ENCODE results near the gene ACOXL.

ACOXL gene

DNA sequence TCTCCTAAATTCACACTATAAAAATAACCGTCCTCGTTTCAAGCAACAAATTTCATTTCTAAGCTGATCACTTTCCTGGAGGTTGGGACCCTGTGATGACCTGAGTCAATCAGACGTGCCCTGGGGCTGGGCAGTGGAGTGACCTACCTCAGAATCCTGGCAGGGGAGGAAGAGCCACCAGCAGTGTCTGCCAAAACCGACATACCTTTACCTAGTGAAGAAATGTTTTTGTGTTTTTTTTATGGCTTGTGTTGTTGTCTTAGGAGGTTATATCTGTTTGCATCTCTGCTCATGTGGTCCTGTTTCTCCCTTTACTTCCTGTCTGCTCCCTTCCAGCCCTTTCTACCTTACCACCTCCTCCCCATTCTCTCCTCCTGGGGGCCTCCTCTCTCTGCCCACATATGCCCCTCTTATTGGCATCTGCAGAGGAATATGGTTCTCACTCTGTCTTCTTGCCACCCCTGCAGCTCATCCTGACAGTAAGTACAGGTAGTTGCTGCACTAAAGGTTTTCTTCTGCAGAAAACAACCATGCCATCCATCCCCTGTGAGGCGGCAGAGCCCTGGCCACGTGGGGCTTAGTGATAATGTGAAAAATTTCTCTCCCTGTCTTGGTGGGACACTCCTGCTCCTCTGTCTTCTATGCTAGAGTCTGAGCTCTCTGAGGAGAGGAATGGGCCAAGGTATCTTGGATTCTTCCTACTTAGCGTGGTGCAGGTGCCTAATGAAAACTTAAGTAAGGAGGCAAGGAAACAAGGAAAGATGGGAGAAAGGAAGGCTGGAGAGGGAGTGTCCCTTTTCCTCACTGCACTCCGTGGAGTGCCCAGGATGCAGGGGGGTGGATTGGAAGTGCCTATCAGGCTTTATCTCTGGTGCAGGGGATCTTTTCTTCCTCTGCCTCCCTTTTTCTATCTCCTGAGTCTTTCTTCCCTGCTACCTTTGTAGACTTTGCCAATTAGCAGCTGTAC lies 15.4 kb downstream of the ACOXL start:
- FAIRE-seq (no peak), DNase-seq (ENCODE audit: extremely low spot score, insufficient read length, low read depth) (no peak)

- FAIRE-seq (peak; percentile 98), DNase-seq (ENCODE audit: extremely low spot score, insufficient read length, low read depth) (peak; percentile 68)
These were observed 16.1 kb downstream of the ACOXL start for GRCh38 chr2:110748489-110748867.

GRCh38 chr2:110751642-110752041 lies 19.3 kb downstream of the ACOXL start:
- no peak for FAIRE-seq
- no peak for DNase-seq (ENCODE audit: extremely low spot score, insufficient read length, low read depth)

GRCh38 chr2:110752871-110753270 lies 20.5 kb downstream of the ACOXL start:
- DNase-seq (ENCODE audit: extremely low spot score, insufficient read length, low read depth) (no peak), FAIRE-seq (no peak)

GRCh38 chr2:110755491-110756078 lies 23.2 kb downstream of the ACOXL start:
- FAIRE-seq = no peak
- no peak for DNase-seq (ENCODE audit: extremely low spot score, insufficient read length, low read depth)

DNA sequence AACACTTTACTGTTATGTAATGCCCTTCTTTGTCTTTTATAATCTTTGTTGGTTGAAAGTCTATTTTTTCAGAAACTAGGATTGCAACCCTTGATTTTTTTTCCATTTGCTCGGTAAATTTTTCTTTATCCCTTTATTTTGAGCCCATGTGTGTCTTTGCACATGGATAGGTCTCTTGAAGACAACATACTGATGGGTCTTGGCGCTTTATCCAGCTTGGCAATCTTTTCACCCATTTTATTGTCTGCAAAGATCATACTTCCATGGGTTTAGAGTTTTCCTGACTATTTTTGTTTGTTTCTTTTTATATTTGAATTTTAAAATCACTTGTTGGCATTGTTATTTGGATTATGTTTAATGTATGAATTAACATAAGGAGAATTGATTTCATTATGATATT lies 27.0 kb downstream of the ACOXL start:
- DNase-seq (ENCODE audit: extremely low spot score, insufficient read length, low read depth) (no peak), FAIRE-seq (no peak)

DNA sequence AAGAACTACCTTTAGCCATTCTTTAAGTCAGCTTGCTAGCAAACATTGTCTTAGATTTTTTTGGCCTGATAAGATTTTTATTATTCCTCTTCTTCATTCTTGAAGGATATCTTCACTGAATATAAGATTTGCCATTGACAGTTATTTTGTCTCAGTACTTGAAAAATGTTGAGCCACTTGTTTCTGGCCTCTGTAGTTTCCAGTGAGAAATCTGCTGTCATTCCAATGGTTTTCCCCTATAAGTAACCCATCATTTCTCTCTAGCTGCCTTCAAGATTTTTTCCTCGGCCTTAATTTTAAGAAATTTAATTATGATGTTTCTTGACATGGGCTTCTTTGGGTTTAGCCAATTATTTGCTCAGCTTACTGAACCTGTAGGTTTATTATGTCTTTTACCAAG lies 32.6 kb downstream of the ACOXL start:
- DNase-seq (ENCODE audit: extremely low spot score, insufficient read length, low read depth) = no peak

DNA sequence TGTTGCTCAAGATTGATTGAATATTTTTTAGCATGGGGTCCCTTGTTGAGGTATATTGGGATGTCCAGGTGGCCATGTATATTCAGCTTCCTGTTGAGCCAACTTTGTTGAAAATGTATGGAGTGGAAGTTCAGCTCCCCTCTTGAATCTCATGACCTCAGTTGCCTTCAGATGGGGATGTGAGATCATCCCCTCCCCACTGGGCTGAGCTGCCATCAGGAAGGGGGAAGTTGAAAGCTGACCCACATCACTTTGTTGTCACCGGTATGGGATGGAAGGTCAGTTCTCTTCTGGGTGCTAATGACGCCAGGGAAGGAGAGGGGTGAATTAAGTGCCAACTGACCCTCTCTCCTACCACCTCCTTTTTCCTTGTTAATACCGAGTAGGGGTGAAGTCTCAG lies 33.9 kb downstream of the ACOXL start:
- DNase-seq (ENCODE audit: extremely low spot score, insufficient read length, low read depth) (no peak), FAIRE-seq (no peak)

More for the DNA sequence above, 32.6 kb downstream of the ACOXL start:
- no peak for FAIRE-seq

GRCh38 chr2:110768591-110768990 lies 36.2 kb downstream of the ACOXL start:
- FAIRE-seq (no peak), DNase-seq (ENCODE audit: extremely low spot score, insufficient read length, low read depth) (no peak)

- DNase-seq (ENCODE audit: extremely low spot score, insufficient read length, low read depth) = no peak
- FAIRE-seq = no peak
These were observed 38.1 kb downstream of the ACOXL start for GRCh38 chr2:110770404-110770958.

GRCh38 chr2:110770959-110771431 lies 38.6 kb downstream of the ACOXL start:
- no peak for DNase-seq (ENCODE audit: extremely low spot score, insufficient read length, low read depth)
- FAIRE-seq = no peak

DNA sequence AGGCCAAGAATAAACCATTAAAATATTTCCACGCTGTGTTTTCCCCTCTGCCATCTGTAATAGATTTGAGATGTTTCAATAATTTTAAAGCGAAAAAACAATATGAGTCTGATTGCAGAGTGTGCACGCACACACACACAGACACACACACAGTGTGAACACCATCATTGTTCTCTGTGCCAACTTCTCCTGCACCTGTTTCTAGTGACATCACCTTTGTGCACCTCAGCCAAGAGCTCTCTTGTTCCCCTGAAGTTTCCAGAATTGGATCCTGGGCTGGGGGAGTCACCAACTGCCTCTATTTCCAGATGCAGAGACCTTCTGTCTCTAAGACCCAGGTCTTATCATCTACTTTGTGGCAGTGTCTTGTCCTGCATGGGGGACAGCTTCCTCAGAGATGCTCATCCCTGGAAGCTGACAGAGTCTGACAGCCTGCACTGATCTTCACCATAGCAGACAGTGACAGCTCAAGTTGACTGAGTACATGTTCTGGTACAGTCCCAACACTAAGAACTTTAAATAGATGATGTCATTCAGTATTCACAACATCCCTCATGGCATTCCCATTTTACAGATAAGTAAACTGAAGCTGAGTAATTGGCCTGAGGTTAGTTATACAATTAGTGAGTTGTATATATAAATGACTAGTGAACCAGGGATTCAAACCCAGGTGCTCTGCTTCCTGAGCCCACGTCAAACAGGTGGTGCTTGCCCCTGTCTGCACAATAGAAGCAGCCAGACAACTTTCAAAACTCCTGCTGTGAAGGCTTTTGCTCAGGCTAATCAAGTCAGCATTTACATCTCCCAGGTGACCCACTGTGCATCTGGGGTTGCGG lies 39.4 kb downstream of the ACOXL start:
- DNase-seq (ENCODE audit: extremely low spot score, insufficient read length, low read depth) (no peak), FAIRE-seq (no peak)

GRCh38 chr2:110772383-110772755 lies 40.0 kb downstream of the ACOXL start:
- FAIRE-seq (no peak), DNase-seq (ENCODE audit: extremely low spot score, insufficient read length, low read depth) (no peak)

DNA sequence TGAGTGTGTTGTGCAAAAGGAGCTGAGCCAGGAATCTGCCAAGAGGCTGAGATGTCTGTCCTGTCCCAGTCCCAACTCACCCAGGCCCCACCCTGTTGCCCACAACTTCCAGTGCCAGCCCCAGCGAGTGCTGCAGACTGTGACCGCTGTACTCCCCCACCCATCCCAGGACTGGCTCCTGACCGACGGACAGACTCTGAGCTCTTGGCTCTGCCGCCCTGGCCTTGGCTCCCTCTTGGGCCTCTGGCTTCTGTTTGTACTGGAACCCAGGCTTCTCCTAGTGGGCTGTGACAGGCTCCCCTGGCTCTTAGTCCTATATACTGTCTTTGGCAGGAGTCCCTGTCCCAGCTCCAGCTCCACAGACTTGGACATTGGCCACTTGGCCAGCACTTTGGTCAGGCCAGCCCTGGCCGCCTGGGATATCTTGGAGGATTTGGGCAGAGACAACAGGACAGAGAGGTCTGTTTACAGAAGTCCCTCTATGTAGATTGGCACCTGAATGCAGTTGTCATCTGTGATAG lies 41.1 kb downstream of the ACOXL start:
- FAIRE-seq = no peak

DNA sequence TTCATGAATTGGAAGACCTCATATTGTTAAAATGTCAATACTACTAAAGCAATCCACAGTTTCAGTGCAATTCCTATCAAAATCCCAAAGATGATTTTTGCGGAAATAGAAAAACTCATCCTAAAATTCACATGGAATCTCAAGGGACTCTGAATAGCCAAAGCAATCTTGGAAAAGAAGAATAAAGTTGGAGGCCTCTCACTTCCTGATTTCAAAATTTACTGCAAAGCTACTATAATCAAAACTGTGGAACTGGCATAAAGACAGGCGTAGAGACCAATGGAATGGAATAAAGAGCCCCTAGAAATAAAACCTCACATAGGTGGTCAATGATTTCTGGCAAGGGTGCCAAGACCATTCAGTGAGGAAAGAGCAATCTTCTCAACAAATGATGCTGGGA lies 42.3 kb downstream of the ACOXL start:
- DNase-seq (ENCODE audit: extremely low spot score, insufficient read length, low read depth) (no peak), FAIRE-seq (no peak)

More for the DNA sequence above, 41.1 kb downstream of the ACOXL start:
- DNase-seq (ENCODE audit: extremely low spot score, insufficient read length, low read depth) = no peak

DNA sequence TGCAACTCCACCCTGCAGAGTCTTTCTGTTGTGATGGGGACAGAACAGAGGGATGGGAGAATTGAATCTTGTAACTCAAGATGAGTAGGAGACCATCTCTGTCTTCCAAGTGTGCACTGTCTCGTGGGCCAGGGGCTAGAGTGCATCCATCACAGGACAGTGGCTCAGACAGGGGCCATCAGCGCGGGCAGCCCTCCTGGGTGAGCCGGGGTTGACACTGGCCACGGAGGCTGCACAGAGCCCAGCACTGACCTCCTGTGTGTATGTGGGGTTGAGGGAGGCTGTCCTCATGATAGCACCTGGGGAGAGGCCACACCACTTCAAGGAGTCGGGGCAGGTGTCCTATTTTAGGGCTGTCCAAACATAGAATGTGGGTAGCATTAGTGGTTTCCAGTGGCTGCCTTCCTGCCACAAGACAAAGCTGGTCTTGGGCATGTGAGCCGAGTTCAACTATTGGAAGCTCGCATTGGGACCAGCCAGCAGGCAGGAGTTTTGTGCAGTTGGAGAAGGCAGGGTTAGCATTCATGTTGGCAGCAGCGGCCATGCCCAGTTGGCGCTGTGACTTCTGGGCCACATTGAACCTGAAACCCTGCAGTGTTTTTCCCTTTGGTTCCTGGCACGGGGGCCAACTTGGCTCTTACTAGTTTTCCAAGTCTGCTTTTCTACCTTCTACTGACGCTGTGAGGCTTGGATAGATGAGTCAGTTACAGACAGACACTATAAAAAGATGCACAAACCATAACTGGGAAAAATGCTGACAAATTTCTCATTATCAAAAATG lies 45.3 kb downstream of the ACOXL start:
- FAIRE-seq (no peak), DNase-seq (ENCODE audit: extremely low spot score, insufficient read length, low read depth) (no peak)

- FAIRE-seq = no peak
- no peak for DNase-seq (ENCODE audit: extremely low spot score, insufficient read length, low read depth)
These were observed 48.1 kb downstream of the ACOXL start for GRCh38 chr2:110780461-110780860.

GRCh38 chr2:110783196-110783873 lies 51.0 kb downstream of the ACOXL start:
- FAIRE-seq (no peak), DNase-seq (ENCODE audit: extremely low spot score, insufficient read length, low read depth) (no peak)
